Fibroblast of the aortic adventitia (primary cell): Measurements from ENCODE around the gene WDR49. TPM values are rescaled to one million over a fixed set of nuclear protein-coding genes. Genes with fewer than 3 reads are reported as not detected.

Experiments
- DNase-seq: peaks from one replicate; pipeline ENCODE4 v3.0.0-alpha.2; 2010; ENCODE audit warnings: low read depth
- H3K4me3 ChIP-seq: 2 replicates; pipeline ENCODE4 v1.5.1; 2011; ENCODE audit warnings: low read depth, mild to moderate bottlenecking, control low read depth, low read length, moderate library complexity
- CTCF ChIP-seq: IDR thresholded peaks from 2 replicates; pipeline ENCODE4 v1.5.1; 2011; ENCODE audit warnings: mild to moderate bottlenecking, low read length, control low read depth, inconsistent platforms; ENCODE audit not compliant: insufficient read depth
- small RNA-seq: library from RNA; depleted of rRNA; stranded (forward); fragments of <200 nt; gene quantifications from one replicate; pipeline ENCODE3, GENCODE V24; 2012
- total RNA-seq: library from RNA; depleted of rRNA; stranded (reverse); fragments of >200 nt; gene quantifications from 2 replicates; pipeline ENCODE4 v1.2.3, GENCODE V29; 2012; ENCODE audit warnings: low replicate concordance

Gene WDR49
- total RNA-seq, 1 donor: under 0.01 TPM

GRCh38 chr3:167450195-167450594 lies 203.5 kb downstream of the WDR49 start:
- DNase-seq: no peak
- TF ChIP-seq CTCF: no peak
- no peak overlapping the region for H3K4me3 ChIP-seq

- no peak for DNase-seq
- TF ChIP-seq CTCF: no peak
- no peak overlapping the region for H3K4me3 ChIP-seq
Measured at GRCh38 chr3:167445491-167445890, 208.3 kb downstream of the WDR49 start.

GRCh38 chr3:167441256-167441655 lies 212.5 kb downstream of the WDR49 start:
- H3K4me3 ChIP-seq: no peak overlapping the region
- DNase-seq: no peak
- TF ChIP-seq CTCF: no peak

- no peak overlapping the region for H3K4me3 ChIP-seq
- DNase-seq: no peak
- no peak for TF ChIP-seq CTCF
Measured at GRCh38 chr3:167437428-167438139, 216.2 kb downstream of the WDR49 start.

Small RNAs within 50 kb of the gene (small RNA-seq; reads per million reads assigned to genes)
- not detected for gene HMGN1P8

Other genes with a start within 250 kb of the WDR49 start
- not detected in 2 replicates for gene SERPINI2, start 179.9 kb downstream of the WDR49 start, total RNA-seq
- gene PDCD10, start 81.0 kb upstream of the WDR49 start, total RNA-seq: 64.8 and 90.7 TPM in 2 replicates
- 3.4 and 3.7 TPM in 2 replicates for gene SERPINI1, start 81.8 kb upstream of the WDR49 start, total RNA-seq